ENCODE measurements around the gene HIVEP2.

Gene HIVEP2

DNA sequence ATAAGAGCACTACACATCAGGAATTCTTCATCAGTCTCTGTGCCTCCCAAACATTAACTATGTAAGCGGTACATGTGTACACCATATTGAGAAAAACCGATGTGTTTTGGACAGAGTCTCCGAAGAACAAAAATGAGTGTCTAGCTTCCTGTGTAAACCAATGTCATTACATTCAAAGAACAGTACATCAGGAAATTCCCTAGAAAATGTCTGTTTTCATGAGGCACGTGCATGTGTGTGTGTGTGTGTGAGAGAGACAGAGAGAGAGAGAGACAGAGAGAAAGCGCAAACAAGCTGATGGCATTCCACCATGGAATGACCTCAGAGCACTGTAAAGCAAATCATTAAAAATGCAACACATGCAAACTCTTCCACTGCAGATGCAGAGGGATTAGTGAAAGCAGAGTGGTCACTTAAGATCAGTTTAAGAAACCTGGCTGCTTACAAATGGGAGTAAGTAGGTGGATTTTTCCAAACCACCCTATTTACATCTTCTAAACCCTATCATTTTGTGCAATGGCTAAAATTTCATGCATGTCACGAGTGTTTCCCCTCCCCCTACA, 133.9 kb downstream of the HIVEP2 start:
- DNase-seq: peak; percentile 73

- DNase-seq: no peak
These were observed 135.0 kb downstream of the HIVEP2 start for GRCh38 chr6:142809947-142810346.

- no peak for DNase-seq
These were observed 136.4 kb downstream of the HIVEP2 start for GRCh38 chr6:142808405-142809061.

DNA sequence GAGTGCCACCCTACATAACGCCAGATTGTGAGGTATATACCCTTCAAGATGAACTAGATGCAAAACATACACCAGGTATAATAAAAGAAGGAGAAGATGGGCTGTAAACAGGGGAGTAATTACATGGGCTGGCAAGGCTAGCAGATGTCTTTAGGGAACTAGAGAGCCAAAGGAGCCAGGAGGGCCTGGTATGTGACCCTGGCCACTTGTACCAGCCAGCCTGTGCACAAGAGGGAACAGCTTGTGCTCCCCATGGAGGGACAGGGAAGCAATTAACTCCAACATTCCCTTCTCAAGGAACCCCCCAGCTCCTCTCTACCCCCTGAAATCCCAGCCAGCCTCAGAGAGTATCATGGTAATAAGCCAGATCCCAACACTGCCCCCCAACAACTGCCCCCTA, 139.9 kb downstream of the HIVEP2 start:
- no peak for DNase-seq

DNA sequence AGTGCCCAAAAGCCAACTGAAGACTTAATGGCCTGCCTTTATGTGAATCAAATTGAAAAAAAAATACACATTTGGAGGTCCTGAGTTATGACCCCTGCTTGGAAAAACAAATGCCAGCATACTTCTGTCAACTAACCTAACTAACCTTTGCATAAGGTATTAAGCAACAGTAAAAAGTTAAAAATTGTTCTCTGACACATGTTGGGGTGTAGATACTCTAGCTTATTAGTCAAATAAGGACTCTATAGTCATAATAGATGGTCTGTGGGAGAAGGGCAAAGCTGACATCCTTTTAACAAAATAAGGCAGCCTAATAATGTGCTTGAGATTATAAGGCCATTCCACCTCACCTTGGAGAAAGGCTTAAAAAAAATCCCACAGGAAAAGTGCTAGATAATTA, 140.5 kb downstream of the HIVEP2 start:
- no peak for DNase-seq

GRCh38 chr6:142803495-142804058, 141.4 kb downstream of the HIVEP2 start:
- no peak for DNase-seq

DNA sequence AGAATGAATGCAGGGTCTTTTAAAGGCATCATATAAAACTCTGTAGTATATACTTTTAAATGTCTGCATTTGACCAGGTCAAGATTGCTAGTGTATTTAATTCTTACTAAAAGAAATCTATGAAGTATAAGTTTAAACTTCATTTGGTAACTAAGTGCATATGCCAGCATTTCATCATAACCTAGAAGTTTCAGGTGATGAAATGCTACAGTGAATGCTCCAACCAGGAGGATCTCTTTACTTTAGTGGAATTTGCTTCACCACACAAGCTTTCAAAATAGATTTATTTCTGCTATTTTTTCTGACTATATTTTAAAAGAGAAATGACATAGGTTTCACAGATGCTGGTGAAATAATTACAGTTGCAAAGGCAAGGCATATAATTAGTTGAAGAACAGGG, 141.9 kb downstream of the HIVEP2 start:
- DNase-seq: no peak

DNA sequence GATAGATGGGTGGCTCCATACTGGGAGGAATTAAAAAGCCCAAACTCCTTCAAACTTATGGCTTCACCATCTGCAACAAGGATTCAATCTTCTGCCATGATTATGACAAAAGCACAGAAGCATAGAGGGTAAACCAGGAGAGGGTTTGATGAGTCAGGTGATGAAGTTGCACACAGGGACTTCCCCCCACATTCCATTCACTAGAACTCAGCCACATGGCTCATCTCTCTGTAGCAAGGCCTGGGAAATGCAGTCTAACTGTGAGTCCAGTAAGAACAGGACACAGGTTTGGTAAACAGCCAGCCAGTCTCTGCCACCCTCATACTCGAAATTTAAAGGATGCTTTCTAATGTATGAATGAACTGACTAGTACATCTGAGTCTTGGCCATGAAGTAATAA, 142.9 kb downstream of the HIVEP2 start:
- peak; percentile 83 for DNase-seq

- no peak for DNase-seq
These were observed 144.7 kb downstream of the HIVEP2 start for GRCh38 chr6:142800240-142800639.

GRCh38 chr6:142799639-142800038, 145.3 kb downstream of the HIVEP2 start:
- no peak for DNase-seq

- no peak for DNase-seq
These were observed 147.8 kb downstream of the HIVEP2 start for GRCh38 chr6:142797159-142797558.

- DNase-seq: no peak
These were observed 148.4 kb downstream of the HIVEP2 start for GRCh38 chr6:142796571-142796970.

DNA sequence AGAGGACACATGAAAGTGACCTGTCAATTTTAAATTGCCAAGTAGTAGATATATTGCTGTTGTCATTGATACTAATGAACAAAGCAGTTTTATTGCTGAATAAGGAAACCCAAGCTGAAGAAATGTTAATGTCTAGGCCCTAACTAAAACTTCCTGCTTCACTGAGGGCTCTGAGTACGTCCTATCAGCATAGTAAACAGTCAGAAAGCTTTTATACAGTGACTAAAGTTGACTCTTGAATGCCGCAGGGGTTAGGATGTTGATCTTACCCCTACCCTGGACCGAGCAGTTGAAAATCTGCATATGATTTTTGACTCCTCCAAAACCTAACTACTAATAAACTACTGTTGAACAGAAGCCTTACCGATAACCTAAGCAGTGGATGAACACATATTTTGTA, 149.0 kb downstream of the HIVEP2 start:
- no peak for DNase-seq

DNA sequence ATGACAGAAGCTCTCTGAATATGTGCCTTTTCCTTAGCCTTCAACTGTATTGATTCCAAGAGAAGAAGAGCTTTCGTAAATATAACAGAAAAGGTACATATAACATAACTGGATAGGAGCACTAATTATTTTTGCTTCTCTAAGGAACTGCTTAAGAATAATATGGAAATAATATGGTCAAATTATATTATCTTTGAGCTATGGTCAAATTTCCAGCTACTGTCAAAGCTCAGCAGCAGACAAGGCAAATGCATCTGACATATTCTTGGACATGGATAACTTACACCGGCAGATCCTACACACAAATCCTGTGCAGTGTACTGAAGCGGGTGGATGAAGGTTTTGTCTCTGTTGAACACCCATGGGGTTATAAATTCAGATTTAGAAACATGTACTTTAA, 150.6 kb downstream of the HIVEP2 start:
- DNase-seq: no peak

DNA sequence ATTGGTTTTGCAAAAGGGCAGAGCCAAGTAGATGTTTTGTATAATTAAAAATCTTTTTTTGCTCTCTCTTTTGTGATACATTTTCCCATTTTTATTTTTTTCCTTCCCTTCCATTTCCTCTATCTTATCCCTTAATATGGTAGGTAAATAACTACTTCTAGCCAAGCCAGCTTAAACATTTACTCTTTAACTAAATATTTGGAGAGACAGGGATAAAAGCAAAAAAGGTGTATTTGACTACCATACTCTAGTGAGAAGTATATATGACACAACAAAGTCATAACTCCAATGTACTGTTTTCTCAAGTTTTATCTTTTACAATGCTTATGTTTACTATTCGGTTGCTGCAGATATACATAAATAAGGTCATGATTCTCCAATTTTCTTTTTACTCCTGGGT, 154.7 kb downstream of the HIVEP2 start:
- DNase-seq: no peak

DNA sequence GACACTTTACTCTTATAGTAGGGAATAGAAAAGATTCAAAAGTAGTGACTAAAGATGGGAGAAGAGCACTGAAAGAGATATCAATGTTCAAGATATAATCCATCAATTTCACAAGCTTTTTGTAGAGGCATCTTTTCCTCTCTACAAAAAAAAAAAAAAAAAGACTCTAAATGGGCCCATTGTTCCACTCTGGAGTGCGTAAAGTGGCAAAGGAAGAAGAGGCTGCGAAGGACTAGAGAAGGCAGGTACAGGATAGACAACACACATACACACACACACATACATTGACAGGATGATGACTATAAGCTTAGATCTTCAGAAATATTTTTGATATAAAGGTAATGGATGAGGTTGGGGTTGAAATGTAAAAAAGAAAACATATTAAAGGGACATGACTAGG, 157.6 kb downstream of the HIVEP2 start:
- DNase-seq: no peak

GRCh38 chr6:142786476-142786875, 158.5 kb downstream of the HIVEP2 start:
- DNase-seq: no peak

DNA sequence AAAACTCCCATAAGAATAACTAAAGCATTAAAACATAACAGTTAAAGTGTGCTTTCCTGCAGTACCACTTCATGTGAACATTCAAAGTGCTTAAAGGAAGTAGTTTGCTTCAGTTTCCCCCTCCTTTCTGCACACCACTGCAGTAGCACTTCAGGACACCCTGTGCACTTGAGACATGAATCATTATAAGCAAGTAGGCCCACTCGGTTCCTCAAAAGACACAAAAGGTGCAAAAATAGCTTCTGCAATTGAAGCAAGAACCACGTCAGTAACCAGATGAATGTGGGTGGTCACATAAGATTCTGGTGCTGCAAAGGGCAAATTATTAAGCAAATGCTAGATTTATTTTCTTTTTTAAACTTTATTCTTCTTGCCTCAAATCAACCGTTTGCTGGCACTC, 160.6 kb downstream of the HIVEP2 start:
- peak; percentile 48 for DNase-seq

DNA sequence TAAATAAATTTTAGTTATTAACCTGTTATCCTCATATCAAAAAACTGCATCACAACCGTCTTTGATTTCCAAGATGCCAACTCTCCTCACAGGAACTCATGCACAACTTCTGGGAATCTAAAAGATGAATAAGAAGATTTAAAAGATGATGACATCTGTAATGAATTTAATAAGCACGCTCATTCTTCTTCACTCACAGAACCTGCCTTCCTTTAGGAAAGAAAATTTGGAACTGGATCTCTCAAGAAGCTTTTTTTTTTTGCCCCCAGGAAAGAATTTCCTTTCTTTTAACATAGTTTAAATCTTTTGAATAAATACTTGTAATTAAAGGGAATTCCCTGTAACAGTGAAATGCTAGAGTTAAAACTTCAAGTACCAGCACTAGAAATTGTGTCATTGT, 161.5 kb downstream of the HIVEP2 start:
- no peak for DNase-seq

GRCh38 chr6:142781129-142781528, 163.8 kb downstream of the HIVEP2 start:
- DNase-seq: no peak

- DNase-seq: peak; percentile 57
These were observed 170.9 kb downstream of the HIVEP2 start for GRCh38 chr6:142773859-142774648.

DNA sequence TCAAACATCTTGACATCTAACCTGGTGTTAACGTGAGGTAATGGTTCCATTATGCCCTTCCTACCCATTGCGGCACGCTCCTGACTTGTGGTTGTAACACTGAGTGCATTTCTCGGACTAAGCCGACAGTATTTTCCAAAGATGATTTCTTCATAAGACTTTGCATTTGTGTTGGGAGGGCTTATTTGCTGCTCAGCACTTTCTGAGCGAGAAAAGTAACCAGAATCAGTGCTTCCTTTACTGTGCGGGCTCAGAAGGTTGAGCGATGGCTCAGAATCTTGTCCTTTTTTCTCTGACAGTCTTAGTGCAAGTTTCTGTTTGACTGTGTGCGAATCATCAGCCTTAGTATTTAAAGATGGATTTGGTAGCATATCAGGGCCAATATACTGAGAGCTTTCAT, 171.7 kb downstream of the HIVEP2 start:
- DNase-seq: peak; percentile 76

GRCh38 chr6:142771162-142771561, 173.8 kb downstream of the HIVEP2 start:
- no peak for DNase-seq

DNA sequence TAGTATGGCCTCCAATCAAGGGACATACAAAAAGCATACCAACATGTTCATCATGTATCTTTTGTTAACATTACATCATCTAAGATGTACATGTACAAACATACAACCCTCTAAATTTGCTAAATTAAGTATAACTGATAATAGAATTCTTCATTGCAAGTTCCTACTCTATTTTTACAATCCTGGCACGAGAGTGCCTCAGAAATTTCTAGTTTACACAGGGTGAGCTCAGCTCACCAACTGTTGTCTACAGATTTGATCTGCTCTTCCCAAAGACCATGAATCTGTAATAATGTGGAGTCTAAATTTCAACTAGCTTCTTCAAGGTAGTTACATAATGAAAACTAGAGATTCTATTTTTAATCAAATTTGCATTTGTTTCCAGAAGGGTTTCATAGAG, 179.7 kb downstream of the HIVEP2 start:
- DNase-seq: no peak
